GM21717 (cell line): ENCODE results near the gene PIK3AP1.
"Not testable (repeated sequence)": the region's sequence is repeated elsewhere in the genome, so short reads cannot be mapped to it uniquely, and the experiment has no call there.

Experiments
- ATAC-seq: cut with Tn5 transposase; IDR thresholded peaks from one replicate; pipeline ENCODE4 v1.9.1; 2021; ENCODE audit warnings: mild to moderate bottlenecking, moderate library complexity; ENCODE audit not compliant: unreplicated experiment

PIK3AP1 gene

DNA sequence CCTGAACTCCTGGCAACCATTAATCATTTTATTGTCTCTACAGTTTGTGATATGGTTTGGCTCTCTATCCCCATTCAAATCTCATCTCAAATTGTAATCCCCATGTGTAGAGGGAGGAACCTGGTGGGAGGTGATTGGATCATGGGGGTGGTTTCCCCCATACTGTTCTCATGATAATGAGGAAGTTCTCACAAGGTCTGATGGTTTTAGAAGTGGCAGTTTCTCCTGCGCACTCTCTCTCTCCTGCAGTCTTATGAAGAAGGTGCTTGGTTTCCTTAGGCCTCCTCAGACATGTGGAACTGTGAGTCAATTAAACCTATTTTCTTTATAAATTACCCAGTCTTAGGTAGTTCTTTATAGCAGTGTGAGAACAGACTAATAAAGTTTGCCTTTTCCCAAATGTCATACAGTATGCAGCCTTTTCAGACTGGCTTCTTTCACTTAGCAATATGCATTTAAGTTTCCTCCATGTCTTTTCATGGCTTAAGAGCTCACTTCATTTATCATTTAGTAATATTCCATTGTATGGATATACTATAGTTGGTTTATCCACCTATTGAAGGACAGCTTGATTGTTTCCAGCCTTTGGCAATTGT lies 17.1 kb upstream of the PIK3AP1 start:
- not testable (repeated sequence) for ATAC-seq

DNA sequence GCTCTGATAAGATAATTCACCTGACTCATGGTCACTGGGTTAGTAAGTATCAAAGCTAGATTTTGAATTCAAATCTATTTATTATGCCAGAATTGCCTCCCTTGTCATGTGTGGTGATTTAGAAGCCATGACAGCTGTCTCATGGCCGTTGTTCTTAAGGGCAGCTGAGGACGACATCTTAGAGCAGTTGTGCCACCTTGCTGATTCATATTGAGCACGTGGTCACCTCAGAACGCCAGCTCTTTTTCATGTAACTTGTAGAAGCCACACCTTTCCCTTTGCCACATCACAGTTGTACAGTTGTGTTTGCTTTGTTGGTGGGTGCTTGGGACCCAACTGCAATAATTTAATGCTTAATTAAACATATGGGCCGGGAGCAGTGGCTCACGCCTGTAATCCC lies 4.3 kb upstream of the PIK3AP1 start:
- ATAC-seq = no peak

- ATAC-seq = no peak
These were observed 876 bp upstream of the PIK3AP1 start for GRCh38 chr10:96721207-96721572.

- peak; percentile 57 for ATAC-seq
These were observed 378 bp downstream of the PIK3AP1 start for GRCh38 chr10:96719850-96720421.

DNA sequence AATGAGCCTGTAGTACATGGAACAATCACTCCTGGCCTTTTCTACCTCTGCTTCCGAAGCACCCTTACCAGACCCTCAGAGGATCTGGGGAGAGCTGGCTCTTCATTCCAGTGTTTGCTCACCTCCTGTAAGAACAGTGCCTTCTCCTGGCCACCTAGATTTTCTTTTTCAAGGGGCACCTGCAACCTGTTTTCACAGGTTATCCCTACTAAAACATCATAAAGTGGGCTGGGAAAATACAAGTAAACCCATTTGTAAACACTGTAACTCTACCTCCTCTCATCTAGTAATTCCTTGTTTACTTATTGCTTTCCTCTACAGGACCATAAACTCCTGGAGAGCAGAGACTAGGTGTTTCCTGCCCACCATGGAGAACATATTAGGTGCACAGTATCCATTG lies 1.1 kb downstream of the PIK3AP1 start:
- no peak for ATAC-seq

- ATAC-seq = no peak
These were observed 1.9 kb downstream of the PIK3AP1 start for GRCh38 chr10:96718304-96718990.

DNA sequence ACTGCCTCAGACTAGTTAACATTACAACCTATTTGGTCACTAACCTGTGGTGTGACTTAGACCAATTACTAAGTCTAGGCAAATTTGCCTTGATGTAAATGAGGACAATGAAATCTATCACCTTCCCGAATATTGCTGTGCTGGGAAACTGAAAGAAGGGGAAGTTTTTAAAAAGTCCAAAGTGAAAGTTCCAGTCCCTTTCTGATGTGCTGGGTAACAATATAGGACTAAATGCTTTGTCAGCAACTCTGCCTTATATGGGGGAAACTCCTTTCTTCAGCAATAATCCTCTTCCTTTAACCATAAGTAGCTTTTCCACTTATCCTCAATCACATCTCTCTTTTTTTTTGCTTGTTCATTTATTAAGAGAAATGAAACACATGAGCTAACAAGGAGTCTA lies 3.9 kb downstream of the PIK3AP1 start:
- ATAC-seq = no peak

DNA sequence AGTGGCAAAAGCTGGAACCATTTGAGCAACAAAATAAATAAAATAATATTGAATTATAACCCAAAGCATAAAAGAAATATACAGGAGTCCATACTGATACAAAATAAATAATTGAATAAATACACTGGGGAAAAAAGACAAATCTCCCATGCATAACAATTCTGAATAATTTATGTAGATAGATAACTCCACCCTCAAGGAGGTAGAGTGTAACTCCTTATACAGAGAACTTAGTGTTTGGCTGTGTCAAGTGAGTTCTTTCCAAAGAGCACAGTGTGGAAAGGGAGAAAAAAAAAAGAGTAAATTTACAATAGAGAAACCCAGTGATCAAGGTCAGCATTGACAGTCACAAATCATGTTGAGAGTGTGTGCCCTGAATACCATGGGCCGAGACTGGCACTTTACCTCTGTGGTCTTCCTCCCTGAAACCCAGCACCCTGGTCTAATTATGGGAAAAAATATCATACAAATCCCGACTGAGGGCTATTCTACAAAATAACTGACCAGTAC lies 5.5 kb downstream of the PIK3AP1 start:
- ATAC-seq = no peak

DNA sequence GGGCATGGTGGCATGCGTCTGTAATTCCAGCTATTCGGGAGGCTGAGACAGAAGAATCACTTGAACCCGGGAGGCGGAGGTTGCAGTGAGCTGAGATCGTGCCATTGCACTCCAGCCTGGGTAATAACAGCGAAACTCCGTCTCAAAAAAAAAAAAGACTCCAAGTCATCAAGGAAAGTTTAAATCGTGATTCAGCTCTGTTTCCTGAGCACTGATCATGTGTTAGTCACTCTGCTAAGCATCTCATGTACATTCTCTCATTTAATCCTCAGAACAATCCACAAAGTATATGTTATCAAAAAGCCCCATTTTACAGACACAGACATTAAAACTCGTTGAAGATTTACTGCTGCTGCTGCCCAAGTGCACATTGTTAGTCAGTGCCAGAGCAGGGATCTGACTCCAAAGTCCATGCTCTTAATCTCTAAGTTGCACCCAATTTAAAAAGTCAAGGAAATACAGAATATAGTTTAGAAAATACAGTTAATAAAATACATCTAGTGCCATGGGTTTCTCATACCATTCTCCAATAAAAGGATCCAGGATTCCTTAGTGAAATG lies 6.2 kb downstream of the PIK3AP1 start:
- no peak for ATAC-seq

GRCh38 chr10:96712662-96713271 lies 7.5 kb downstream of the PIK3AP1 start:
- ATAC-seq = no peak

- ATAC-seq = no peak
These were observed 9.1 kb downstream of the PIK3AP1 start for GRCh38 chr10:96711048-96711728.

DNA sequence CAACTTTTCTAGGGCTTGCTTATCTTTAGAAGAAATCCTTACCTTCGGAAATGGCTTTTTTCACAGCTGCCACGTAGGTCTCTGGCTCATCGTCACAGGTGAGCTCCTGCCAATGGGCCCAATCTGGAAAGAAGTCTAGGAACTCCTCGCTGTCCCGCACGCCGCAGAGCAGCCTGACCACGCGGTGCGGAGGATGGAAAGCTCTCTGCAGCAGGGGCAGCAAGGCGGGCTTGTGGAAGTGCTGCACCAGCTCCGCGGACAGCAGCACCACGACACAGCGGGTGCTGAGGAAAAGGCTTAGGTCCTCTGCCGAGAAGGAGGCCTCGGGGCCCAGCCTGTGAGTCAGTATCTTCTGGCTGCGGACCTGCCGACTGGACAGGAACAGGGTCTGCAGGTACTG lies 10.8 kb downstream of the PIK3AP1 start:
- ATAC-seq = no peak

GRCh38 chr10:96708996-96709395 lies 11.3 kb downstream of the PIK3AP1 start:
- no peak for ATAC-seq

GRCh38 chr10:96708456-96708855 lies 11.9 kb downstream of the PIK3AP1 start:
- no peak for ATAC-seq

DNA sequence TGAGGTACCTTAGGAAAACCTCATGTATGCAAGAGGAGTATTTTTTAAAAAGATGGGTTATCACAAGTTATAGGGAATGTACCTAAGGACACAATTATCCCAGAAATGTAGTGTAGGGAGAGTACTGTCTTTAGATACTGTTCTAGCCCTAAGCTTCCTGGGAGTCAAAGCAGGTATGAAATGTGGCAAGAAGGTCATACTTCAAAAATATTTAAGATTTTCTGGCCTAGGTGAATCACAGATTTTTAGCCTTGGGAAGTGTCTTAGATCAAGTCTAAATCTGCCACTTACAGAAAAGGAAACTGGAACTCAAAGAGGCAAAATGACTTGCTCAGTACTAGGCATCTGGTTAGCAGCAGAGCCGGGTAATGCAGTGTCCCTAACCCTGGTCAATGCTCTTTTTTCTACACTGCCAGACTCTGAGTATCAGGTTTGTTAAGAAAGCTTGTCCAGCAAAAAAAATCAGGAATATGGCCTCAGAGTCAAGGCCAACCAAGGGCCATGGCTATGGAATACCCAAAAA lies 13.9 kb downstream of the PIK3AP1 start:
- peak; percentile 39 for ATAC-seq

- no peak for ATAC-seq
These were observed 15.2 kb downstream of the PIK3AP1 start for GRCh38 chr10:96705134-96705533.

DNA sequence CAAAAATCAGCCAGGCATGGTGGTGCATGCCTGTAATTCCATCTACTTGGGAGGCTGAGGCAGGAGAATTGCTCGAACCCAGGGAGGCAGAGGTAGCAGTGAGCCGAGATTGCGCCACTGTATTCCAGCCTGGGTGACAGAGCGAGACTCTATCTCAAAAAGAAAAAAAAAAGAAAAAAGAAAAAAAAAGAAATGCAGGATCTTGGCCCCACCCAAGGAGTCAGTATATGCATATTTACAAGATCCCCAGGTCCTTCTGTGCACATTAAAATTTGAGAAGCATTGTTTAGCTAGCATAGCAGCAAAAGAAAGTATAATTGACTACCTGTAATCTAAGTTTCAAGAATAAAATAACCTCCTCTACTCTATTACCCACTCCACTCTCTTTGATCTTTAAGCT lies 15.8 kb downstream of the PIK3AP1 start:
- no peak for ATAC-seq

DNA sequence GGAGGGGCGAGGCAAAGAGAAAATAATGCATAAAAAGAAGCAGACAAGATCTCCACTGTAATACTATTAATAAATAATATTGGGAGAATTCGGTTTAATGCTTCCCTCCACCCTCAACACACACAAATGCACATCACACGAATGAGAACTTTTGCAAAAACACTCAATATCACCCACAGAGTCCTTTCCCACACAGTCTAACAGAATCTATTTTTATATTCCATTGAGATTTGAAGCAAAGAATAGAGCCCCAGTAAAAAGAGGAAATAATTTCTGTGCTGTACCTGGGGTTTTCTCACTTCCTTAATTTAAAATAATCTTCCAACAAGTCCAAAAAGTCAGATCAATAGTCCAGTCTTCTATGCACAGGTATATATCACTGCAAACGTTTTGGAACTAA lies 17.0 kb downstream of the PIK3AP1 start:
- ATAC-seq = no peak

GRCh38 chr10:96701265-96701664 lies 19.0 kb downstream of the PIK3AP1 start:
- no peak for ATAC-seq

DNA sequence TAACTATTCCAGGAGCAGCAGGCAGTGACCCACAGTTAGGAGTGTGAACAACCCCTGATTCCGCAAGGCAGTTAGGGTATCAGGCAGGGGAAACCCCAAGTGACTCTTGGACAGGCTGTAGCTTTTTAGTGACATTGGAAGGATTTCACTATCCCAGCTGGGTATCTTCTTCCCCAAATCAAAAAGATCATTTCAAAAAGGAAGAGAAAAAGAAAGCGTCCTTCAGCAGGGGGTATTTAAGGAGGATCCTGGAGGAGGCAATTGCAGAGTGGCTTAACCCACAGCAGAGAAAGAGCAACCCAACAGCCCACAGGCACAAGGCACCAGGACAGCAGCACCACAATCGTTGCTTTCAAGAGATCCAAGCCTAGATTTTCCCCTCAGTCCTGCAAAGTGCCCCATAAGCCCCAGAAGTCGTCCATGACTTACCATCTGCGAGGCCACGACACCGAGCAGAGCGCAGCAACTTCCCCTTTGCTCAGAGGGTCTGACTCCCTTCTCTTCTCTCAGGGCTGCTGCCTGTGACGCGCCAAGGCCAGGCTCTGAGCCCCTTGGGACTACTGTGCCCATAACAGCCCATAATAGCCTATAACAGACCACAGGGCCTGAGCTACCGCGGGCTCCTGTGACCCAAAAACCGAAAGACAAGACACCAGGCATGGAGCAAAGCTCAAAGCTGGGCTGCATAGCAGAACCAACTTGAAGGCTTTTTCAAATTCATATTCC lies 19.8 kb downstream of the PIK3AP1 start:
- ATAC-seq = peak; percentile 65
